Measurements from ENCODE around the gene UQCRH. TPM values are rescaled to one million over a fixed set of nuclear protein-coding genes. Genes with fewer than 3 reads are reported as not detected.
A peak's percentile ranks its signal among the peaks of the same experiment; 100 is the strongest.

The UQCRH gene
- total RNA-seq, 6 donors from 2014 or later, result 59.7 to 193 (median 126) TPM

DNA sequence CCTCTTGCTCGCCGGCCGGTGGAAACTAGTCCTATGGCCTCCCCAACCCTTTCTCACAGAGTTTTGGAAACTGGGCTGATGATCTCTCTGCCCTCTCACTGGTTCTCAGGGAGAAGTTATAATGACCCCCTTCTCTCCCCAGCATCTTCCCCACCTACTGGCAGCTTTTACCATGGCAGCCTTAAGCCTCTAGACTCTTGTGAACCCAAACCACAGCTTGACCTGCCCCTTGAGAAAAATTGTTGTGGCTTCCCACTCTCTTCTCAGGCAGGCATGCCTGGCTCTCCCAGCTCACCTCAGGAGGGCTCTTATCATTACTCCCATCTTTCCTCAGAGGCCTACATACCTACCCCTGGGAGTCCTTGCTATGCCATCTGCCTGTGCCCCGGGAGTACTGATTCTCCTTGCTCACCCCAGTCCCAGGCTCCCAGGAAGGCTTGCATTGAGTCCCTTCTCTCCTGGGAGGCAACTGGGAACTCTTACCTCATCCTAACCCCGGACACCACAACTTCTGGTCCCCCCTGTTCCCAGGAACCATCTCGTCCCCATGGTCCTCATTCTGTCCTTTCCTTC is 38.7 kb downstream of the UQCRH start:
- Histone ChIP-seq H3K27ac (peak overlapping the region; percentile 97 to 99 (median 98)), H3K36me3 (peaks cover 0 to 37% (median 21%) of the 10 kb centered on the region in 4 donors), H3K27me3 (no peaks in the 10 kb centered on the region), H3K4me1 (peaks cover 8 to 12% (median 10%) of the 10 kb centered on the region in 4 donors), H3K9me3 (no peaks in the 10 kb centered on the region), H3K4me3 (no peak overlapping the region)
- ATAC-seq (ENCODE audit: low FRiP score in 2 of 2), result no peak
- DNase-seq, result no peak
- whole genome bisulfite sequencing, 2 donors, result 90 to 93% methylated on average over 6 of the region's 6 CpGs
- no peak for TF ChIP-seq POLR2AphosphoS5 (IDR thresholded peaks at IDR 0.05)
- TF ChIP-seq, protein P1, sequence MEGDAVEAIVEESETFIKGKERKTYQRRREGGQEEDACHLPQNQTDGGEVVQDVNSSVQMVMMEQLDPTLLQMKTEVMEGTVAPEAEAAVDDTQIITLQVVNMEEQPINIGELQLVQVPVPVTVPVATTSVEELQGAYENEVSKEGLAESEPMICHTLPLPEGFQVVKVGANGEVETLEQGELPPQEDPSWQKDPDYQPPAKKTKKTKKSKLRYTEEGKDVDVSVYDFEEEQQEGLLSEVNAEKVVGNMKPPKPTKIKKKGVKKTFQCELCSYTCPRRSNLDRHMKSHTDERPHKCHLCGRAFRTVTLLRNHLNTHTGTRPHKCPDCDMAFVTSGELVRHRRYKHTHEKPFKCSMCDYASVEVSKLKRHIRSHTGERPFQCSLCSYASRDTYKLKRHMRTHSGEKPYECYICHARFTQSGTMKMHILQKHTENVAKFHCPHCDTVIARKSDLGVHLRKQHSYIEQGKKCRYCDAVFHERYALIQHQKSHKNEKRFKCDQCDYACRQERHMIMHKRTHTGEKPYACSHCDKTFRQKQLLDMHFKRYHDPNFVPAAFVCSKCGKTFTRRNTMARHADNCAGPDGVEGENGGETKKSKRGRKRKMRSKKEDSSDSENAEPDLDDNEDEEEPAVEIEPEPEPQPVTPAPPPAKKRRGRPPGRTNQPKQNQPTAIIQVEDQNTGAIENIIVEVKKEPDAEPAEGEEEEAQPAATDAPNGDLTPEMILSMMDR (IDR thresholded peaks at IDR 0.05), result peak in 1 of 6 experiments; percentile 29
- TF ChIP-seq EP300 (IDR thresholded peaks at IDR 0.05), result no peak
- TF ChIP-seq POLR2A (IDR thresholded peaks at IDR 0.05), result no peak

DNA sequence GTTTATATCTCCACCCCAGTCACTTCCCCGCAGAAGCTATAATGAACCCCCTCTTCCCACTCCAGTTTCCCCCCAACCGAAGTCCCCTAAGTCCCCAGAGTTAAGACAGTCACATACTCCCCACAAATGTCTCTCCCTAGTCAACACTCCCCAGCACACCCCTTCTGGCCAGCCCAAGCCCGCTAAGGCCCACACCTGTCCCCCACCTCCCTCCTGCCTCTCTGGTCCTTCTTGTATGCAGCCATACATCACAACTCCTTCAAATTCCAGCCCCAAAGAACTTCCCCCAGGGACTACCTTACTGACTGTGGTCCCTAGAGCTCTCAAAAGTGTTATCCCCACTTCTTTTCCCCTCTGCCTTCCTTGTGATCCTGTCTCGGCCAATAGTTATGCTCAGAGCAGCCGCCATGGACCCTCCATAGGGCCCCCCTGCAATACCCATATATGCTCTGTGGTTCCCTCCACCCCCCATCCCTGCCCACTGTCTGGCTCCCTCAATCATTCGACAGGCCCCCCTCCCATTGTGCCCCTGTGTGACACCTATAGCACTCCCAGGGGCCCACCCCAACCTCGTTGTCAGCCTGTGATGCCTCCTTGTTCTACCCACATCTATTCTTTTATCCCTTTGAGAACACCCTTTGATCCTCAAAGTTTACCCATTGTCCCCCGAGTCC is 39.3 kb downstream of the UQCRH start:
- 71 to 91% methylated on average over 8 of the region's 8 CpGs for WGBS, 2 donors
- TF ChIP-seq POLR2A (IDR thresholded peaks at IDR 0.05) (no peak), POLR2AphosphoS5 (IDR thresholded peaks at IDR 0.05) (no peak), EP300 (IDR thresholded peaks at IDR 0.05) (no peak)
- TF ChIP-seq, protein P1 (IDR thresholded peaks at IDR 0.05), result no peak
- H3K27me3 ChIP-seq, result no peaks in the 10 kb centered on the region
- H3K9me3 ChIP-seq, result no peaks in the 10 kb centered on the region
- H3K4me3 ChIP-seq, result no peak overlapping the region
- peaks cover 0 to 43% (median 23%) of the 10 kb centered on the region in 4 donors for H3K36me3 ChIP-seq
- peaks cover 8 to 18% (median 15%) of the 10 kb centered on the region in 4 donors for H3K4me1 ChIP-seq
- peak overlapping the region in 2 of 4 donors; percentile 97 to 98 for H3K27ac ChIP-seq
- no peak for ATAC-seq (ENCODE audit: low FRiP score in 2 of 2)
- DNase-seq, result no peak

DNA sequence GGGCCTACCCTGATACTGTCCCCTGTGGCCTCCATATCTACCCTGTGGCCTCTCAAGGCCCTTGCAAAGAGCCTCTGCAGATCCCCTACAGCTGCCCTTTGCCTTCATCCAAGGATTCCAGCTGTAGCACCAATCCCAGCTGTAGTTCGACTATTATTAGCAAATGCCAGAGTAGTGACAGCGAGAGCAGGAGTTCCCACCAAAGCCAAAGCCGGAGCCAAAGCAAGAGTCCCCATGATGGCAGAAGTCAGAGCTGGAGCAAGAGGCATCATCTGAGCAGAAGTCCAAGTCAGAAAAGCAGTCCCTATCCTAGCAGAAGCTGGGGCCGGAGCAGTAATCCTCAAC is 39.8 kb downstream of the UQCRH start:
- peaks cover 8 to 19% (median 17%) of the 10 kb centered on the region in 4 donors for H3K4me1 ChIP-seq
- H3K4me3 ChIP-seq, result no peak overlapping the region
- H3K27ac ChIP-seq, result no peak overlapping the region
- DNase-seq, result no peak
- no peaks in the 10 kb centered on the region for H3K27me3 ChIP-seq
- no peaks in the 10 kb centered on the region for H3K9me3 ChIP-seq
- 91 to 100% methylated on average over 3 of the region's 4 CpGs for WGBS, 2 donors
- peaks cover 0 to 45% (median 23%) of the 10 kb centered on the region in 4 donors for H3K36me3 ChIP-seq
- no peak for ATAC-seq (ENCODE audit: low FRiP score in 2 of 2)
- TF ChIP-seq, protein P1 (IDR thresholded peaks at IDR 0.05), result no peak
- TF ChIP-seq POLR2A (IDR thresholded peaks at IDR 0.05) (no peak), POLR2AphosphoS5 (IDR thresholded peaks at IDR 0.05) (no peak), EP300 (IDR thresholded peaks at IDR 0.05) (no peak)

DNA sequence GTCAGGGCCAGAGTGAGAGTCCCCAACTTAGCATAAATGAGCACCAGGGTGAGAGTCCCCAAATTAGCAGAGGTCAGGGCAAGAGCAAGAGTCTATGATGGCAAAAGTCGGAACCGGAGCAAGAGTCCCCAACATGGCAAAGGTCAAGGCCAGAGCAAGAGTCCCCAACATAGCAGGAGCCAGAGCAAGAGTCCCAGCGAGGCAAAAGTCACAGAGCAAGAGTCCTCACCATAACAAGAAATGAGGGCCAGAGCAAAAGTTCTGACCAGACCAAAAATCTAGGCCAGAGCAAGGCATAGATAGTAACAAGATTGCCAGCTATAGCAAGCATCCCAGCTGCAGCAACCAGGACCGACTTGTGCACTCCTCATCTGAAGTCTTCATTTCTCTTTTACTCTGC is 40.2 kb downstream of the UQCRH start:
- H3K36me3 ChIP-seq, result peaks cover 0 to 45% (median 23%) of the 10 kb centered on the region in 4 donors
- H3K9me3 ChIP-seq, result no peaks in the 10 kb centered on the region
- H3K4me1 ChIP-seq, result peaks cover 8 to 19% (median 17%) of the 10 kb centered on the region in 4 donors
- no peak for DNase-seq
- no peak overlapping the region for H3K27ac ChIP-seq
- no peak for TF ChIP-seq POLR2AphosphoS5 (IDR thresholded peaks at IDR 0.05)
- TF ChIP-seq POLR2A (IDR thresholded peaks at IDR 0.05), result no peak
- no peak for TF ChIP-seq EP300 (IDR thresholded peaks at IDR 0.05)
- TF ChIP-seq, protein P1 (IDR thresholded peaks at IDR 0.05), result no peak
- no peak overlapping the region for H3K4me3 ChIP-seq
- no peak for ATAC-seq (ENCODE audit: low FRiP score in 2 of 2)
- 88 to 95% methylated on average over 4 of the region's 4 CpGs for WGBS, 2 donors
- H3K27me3 ChIP-seq, result no peaks in the 10 kb centered on the region
